ENCODE measurements around the gene SPCS2. TPM values are rescaled to one million over a fixed set of nuclear protein-coding genes. Genes with fewer than 3 reads are reported as not detected.
A peak's percentile ranks its signal among the peaks of the same experiment; 100 is the strongest.

Gene SPCS2
- total RNA-seq, 2 experiments from 2014 or later = 130 to 156 TPM

- ATAC-seq = no peak
- Mint-ChIP-seq H3K4me1 (peaks cover 41% of the 10 kb centered on the region), H3K9me3 (ENCODE audit: low read depth) (no peaks in the 10 kb centered on the region), H3K27me3 (no peaks in the 10 kb centered on the region), H3K36me3 (peaks cover 54% of the 10 kb centered on the region), H3K4me3 (no peak overlapping the region), H3K27ac (peak overlapping the region; percentile 79)
- CTCF ChIA-PET = interaction anchor here (1.3 to 5.7 kb wide), 3 partner anchors 10 to 309 kb away, joined by 4 to 44 read pairs (median 9); partner anchors contain the start of genes SPCS2, TPBGL and XRRA1
- DNase-seq = no peak
Observed at GRCh38 chr11:74933765-74934164, 15.3 kb upstream of the SPCS2 start.

GRCh38 chr11:74935285-74935684 lies 13.8 kb upstream of the SPCS2 start:
- CTCF ChIA-PET = no interaction called here
- H3K27me3 Mint-ChIP-seq = no peaks in the 10 kb centered on the region
- no peaks in the 10 kb centered on the region for H3K9me3 Mint-ChIP-seq (ENCODE audit: low read depth)
- H3K4me1 Mint-ChIP-seq = peaks cover 41% of the 10 kb centered on the region
- no peak overlapping the region for H3K27ac Mint-ChIP-seq
- DNase-seq (no peak), ATAC-seq (no peak)
- peaks cover 63% of the 10 kb centered on the region for H3K36me3 Mint-ChIP-seq
- H3K4me3 Mint-ChIP-seq = no peak overlapping the region

GRCh38 chr11:74936087-74936486 lies 13.0 kb upstream of the SPCS2 start:
- H3K4me1 Mint-ChIP-seq = peaks cover 39% of the 10 kb centered on the region
- H3K36me3 Mint-ChIP-seq = peaks cover 68% of the 10 kb centered on the region
- ATAC-seq (no peak), DNase-seq (no peak)
- no peaks in the 10 kb centered on the region for H3K9me3 Mint-ChIP-seq (ENCODE audit: low read depth)
- H3K27ac Mint-ChIP-seq = no peak overlapping the region
- no peaks in the 10 kb centered on the region for H3K27me3 Mint-ChIP-seq
- CTCF ChIA-PET = interaction anchor here (1.1 kb wide), 1 partner anchor 344 kb away, joined by 3 read pairs; no protein-coding TSS in a partner anchor
- no peak overlapping the region for H3K4me3 Mint-ChIP-seq

- H3K27me3 Mint-ChIP-seq = no peaks in the 10 kb centered on the region
Observed at GRCh38 chr11:74936976-74937375, 12.1 kb upstream of the SPCS2 start.

GRCh38 chr11:74937696-74938475 lies 11.2 kb upstream of the SPCS2 start:
- ATAC-seq (no peak), DNase-seq (no peak)
- H3K9me3 Mint-ChIP-seq (ENCODE audit: low read depth) = no peaks in the 10 kb centered on the region
- peaks cover 74% of the 10 kb centered on the region for H3K36me3 Mint-ChIP-seq
- no peak overlapping the region for H3K4me3 Mint-ChIP-seq
- no peaks in the 10 kb centered on the region for H3K27me3 Mint-ChIP-seq
- peaks cover 36% of the 10 kb centered on the region for H3K4me1 Mint-ChIP-seq
- no peak overlapping the region for H3K27ac Mint-ChIP-seq
- CTCF ChIA-PET = interaction anchor here (1.7 to 4.7 kb wide), 2 partner anchors 9 to 304 kb away, joined by 4 to 21 read pairs; no protein-coding TSS in a partner anchor

More at GRCh38 chr11:74936976-74937375, 12.1 kb upstream of the SPCS2 start:
- Mint-ChIP-seq H3K4me3 (no peak overlapping the region), H3K4me1 (peaks cover 42% of the 10 kb centered on the region), H3K36me3 (peaks cover 74% of the 10 kb centered on the region), H3K9me3 (ENCODE audit: low read depth) (no peaks in the 10 kb centered on the region), H3K27ac (no peak overlapping the region)
- ATAC-seq (no peak), DNase-seq (no peak)
- CTCF ChIA-PET = interaction anchor here (1.1 to 4.7 kb wide), 3 partner anchors 8 to 343 kb away, joined by 3 to 21 read pairs (median 4); no protein-coding TSS in a partner anchor

DNA sequence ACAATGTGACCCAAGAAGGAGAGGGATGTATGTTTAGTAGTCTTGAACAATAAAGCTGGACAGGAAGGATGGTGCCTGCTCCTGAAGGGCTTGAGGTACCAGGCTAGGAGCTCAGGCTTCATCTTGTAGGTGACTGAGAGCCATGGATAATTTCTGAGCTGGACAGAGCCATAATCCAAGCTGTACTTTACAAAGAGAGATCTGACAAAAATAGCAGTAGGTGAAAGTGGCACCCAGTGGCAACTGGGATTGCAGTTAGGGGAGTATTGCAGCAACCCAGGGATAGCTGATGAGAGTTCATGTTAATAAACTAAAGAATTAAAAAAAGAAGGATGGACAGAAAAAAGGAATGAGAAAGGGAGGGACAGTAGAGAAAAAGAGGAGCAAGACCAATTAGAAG lies 7.6 kb upstream of the SPCS2 start:
- peak overlapping the region; percentile 2 for H3K27ac Mint-ChIP-seq
- CTCF ChIA-PET = interaction anchor here (1.7 to 4.7 kb wide), 3 partner anchors 9 to 199 kb away, joined by 3 to 21 read pairs (median 6); no protein-coding TSS in a partner anchor

GRCh38 chr11:74942073-74942759 lies 6.8 kb upstream of the SPCS2 start:
- H3K4me3 Mint-ChIP-seq = no peak overlapping the region
- peaks cover 30% of the 10 kb centered on the region for H3K4me1 Mint-ChIP-seq
- H3K27me3 Mint-ChIP-seq = no peaks in the 10 kb centered on the region
- no peaks in the 10 kb centered on the region for H3K9me3 Mint-ChIP-seq (ENCODE audit: low read depth)
- peaks cover 65% of the 10 kb centered on the region for H3K36me3 Mint-ChIP-seq
- DNase-seq (no peak), ATAC-seq (no peak)
- CTCF ChIA-PET = interaction anchor here (1.7 to 1.9 kb wide), 2 partner anchors 10 to 198 kb away, joined by 3 to 6 read pairs; no protein-coding TSS in a partner anchor
- H3K27ac Mint-ChIP-seq = no peak overlapping the region

More for the DNA sequence above, 7.6 kb upstream of the SPCS2 start:
- DNase-seq (no peak), ATAC-seq (no peak)
- peaks cover 68% of the 10 kb centered on the region for H3K36me3 Mint-ChIP-seq
- H3K27me3 Mint-ChIP-seq = no peaks in the 10 kb centered on the region
- no peak overlapping the region for H3K4me3 Mint-ChIP-seq
- no peaks in the 10 kb centered on the region for H3K9me3 Mint-ChIP-seq (ENCODE audit: low read depth)
- H3K4me1 Mint-ChIP-seq = peaks cover 27% of the 10 kb centered on the region

DNA sequence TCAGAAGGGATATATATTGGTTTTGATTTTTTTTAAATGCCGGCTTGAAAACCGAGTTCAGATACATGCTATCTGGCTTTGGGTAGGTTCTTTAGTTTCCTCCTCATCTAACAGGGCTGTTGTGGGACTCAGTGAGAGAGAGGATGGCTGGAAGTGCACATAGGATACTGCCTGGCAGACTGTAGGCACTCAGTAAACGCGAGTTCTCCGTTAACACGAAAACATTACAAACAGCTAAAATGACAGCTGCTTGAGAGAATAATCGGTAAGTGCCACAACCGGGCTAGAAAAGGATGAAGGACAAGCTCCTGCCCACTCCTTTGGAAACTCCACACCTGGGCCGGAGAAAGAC lies 544 bp upstream of the SPCS2 start:
- ATAC-seq (peak; percentile 35), DNase-seq (no peak)
- Mint-ChIP-seq H3K36me3 (peaks cover 49% of the 10 kb centered on the region), H3K27ac (peak overlapping the region; percentile 98), H3K9me3 (ENCODE audit: low read depth) (no peaks in the 10 kb centered on the region), H3K4me3 (peak overlapping the region; percentile 98), H3K4me1 (peaks cover 52% of the 10 kb centered on the region), H3K27me3 (no peaks in the 10 kb centered on the region)
- CTCF ChIA-PET = interaction anchor here (1.4 to 2.0 kb wide), 3 partner anchors 9 to 40 kb away, joined by 4 to 9 read pairs (median 7); partner anchors contain the start of gene NEU3

- peaks cover 57% of the 10 kb centered on the region for H3K4me1 Mint-ChIP-seq
- ATAC-seq (no peak), DNase-seq (no peak)
- H3K36me3 Mint-ChIP-seq = peaks cover 45% of the 10 kb centered on the region
- no peaks in the 10 kb centered on the region for H3K9me3 Mint-ChIP-seq (ENCODE audit: low read depth)
- peak overlapping the region; percentile 98 for H3K27ac Mint-ChIP-seq
- H3K4me3 Mint-ChIP-seq = peak overlapping the region; percentile 98
- no peaks in the 10 kb centered on the region for H3K27me3 Mint-ChIP-seq
- CTCF ChIA-PET = interaction anchor here (1.9 kb wide), 1 partner anchor 10 kb away, joined by 7 read pairs; no protein-coding TSS in a partner anchor
Observed at GRCh38 chr11:74949753-74950137, 679 bp downstream of the SPCS2 start.

DNA sequence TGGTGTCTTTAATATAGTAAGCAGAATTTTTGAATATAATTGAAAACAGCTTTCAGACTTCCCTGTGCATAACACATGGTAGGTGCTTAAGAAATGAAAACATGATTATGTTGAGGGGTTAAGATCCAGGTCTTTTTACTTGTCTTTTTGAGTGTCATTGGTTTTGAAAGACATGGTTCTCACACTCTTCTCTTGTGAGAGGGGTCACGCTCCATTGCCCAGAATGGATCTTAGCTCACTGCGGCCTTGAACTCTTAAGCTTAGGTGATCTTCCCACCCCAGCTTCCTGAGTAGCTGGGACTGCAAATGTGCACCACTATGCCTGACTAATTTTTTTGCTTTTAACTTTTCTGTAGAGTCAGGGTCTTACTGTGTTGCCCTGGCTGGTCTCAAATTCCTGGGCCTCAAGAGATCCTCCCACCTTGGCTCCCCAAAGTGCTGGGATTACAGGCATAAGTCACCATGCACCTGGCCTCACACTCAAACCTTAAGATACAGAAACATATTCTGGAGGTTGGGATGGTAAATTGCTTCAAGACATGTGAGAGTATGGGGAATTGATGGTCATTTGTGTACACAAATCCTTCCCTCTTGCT lies 1.4 kb downstream of the SPCS2 start:
- Mint-ChIP-seq H3K27ac (peak overlapping the region; percentile 98), H3K4me3 (peak overlapping the region; percentile 98), H3K27me3 (no peaks in the 10 kb centered on the region), H3K36me3 (peaks cover 47% of the 10 kb centered on the region), H3K4me1 (peaks cover 54% of the 10 kb centered on the region), H3K9me3 (ENCODE audit: low read depth) (no peaks in the 10 kb centered on the region)
- DNase-seq (no peak), ATAC-seq (no peak)
- CTCF ChIA-PET = no interaction called here

DNA sequence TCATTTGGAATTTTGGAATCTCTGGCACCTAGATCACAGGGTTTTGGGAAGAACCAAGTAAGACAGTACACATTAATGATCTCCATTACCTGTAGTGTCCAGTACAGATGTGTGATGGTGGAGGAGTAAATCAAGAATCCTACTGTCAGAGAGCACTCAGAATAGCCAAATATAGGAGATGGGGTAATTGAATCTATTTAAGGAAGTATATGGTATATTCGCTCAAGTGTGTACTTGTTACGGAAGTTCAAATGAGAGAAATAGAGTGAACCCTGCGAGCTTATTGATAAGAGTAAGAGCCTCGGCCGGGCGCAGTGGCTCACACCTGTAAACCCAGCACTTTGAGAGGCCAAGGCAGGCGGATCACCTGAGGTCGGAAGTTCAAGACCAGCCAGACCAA lies 2.2 kb downstream of the SPCS2 start:
- CTCF ChIA-PET = no interaction called here
- H3K27ac Mint-ChIP-seq = no peak overlapping the region

GRCh38 chr11:74952752-74953151 lies 3.7 kb downstream of the SPCS2 start:
- Mint-ChIP-seq H3K27me3 (no peaks in the 10 kb centered on the region), H3K36me3 (peaks cover 43% of the 10 kb centered on the region), H3K27ac (no peak overlapping the region), H3K9me3 (ENCODE audit: low read depth) (no peaks in the 10 kb centered on the region), H3K4me3 (no peak overlapping the region), H3K4me1 (peaks cover 59% of the 10 kb centered on the region)
- CTCF ChIA-PET = interaction anchor here (1.8 kb wide), 1 partner anchor 70 kb away, joined by 5 read pairs; no protein-coding TSS in a partner anchor
- no peak for DNase-seq
- no peak for ATAC-seq

More for the DNA sequence above, 2.2 kb downstream of the SPCS2 start:
- H3K4me3 Mint-ChIP-seq = peak overlapping the region; percentile 98
- peaks cover 55% of the 10 kb centered on the region for H3K4me1 Mint-ChIP-seq
- H3K27me3 Mint-ChIP-seq = no peaks in the 10 kb centered on the region
- DNase-seq (no peak), ATAC-seq (no peak)
- H3K9me3 Mint-ChIP-seq (ENCODE audit: low read depth) = no peaks in the 10 kb centered on the region
- H3K36me3 Mint-ChIP-seq = peaks cover 43% of the 10 kb centered on the region

DNA sequence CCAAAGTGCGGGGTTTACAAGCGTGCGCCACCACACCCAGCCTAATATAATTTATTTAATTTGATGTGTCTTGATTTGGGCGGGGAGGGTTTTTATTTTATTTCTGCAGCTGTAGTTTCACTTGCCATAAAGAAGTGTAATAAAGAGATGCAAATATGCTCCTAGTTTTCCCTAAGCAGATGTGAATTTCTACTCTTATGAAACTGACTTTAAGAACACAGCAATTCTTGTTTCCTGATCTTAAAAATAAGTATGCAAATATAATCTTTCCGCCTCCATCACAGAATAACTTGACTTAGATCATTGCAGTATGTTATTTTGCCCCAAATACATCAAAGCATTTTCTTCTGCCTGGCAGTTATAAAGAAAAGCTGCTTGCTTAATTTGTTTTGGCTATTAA lies 4.4 kb downstream of the SPCS2 start:
- no peaks in the 10 kb centered on the region for H3K9me3 Mint-ChIP-seq (ENCODE audit: low read depth)
- no peak for ATAC-seq

More for the DNA sequence above, 4.4 kb downstream of the SPCS2 start:
- H3K36me3 Mint-ChIP-seq = peaks cover 43% of the 10 kb centered on the region
- H3K4me1 Mint-ChIP-seq = peaks cover 59% of the 10 kb centered on the region
- DNase-seq = no peak
- H3K27me3 Mint-ChIP-seq = no peaks in the 10 kb centered on the region
- CTCF ChIA-PET = interaction anchor here (0.9 to 1.8 kb wide), 2 partner anchors 24 to 69 kb away, joined by 5 read pairs; no protein-coding TSS in a partner anchor
- no peak overlapping the region for H3K4me3 Mint-ChIP-seq
- H3K27ac Mint-ChIP-seq = no peak overlapping the region
